Measurements from ENCODE around the gene NDUFV3. TPM values are rescaled to one million over a fixed set of nuclear protein-coding genes. Genes with fewer than 3 reads are reported as not detected.

Gene NDUFV3
- total and polyA plus RNA-seq, 2 of the 13 experiments (the other 11 are each of a cell fraction or from before 2014, with no cell fraction given): 14.2 to 29.6 TPM

DNA sequence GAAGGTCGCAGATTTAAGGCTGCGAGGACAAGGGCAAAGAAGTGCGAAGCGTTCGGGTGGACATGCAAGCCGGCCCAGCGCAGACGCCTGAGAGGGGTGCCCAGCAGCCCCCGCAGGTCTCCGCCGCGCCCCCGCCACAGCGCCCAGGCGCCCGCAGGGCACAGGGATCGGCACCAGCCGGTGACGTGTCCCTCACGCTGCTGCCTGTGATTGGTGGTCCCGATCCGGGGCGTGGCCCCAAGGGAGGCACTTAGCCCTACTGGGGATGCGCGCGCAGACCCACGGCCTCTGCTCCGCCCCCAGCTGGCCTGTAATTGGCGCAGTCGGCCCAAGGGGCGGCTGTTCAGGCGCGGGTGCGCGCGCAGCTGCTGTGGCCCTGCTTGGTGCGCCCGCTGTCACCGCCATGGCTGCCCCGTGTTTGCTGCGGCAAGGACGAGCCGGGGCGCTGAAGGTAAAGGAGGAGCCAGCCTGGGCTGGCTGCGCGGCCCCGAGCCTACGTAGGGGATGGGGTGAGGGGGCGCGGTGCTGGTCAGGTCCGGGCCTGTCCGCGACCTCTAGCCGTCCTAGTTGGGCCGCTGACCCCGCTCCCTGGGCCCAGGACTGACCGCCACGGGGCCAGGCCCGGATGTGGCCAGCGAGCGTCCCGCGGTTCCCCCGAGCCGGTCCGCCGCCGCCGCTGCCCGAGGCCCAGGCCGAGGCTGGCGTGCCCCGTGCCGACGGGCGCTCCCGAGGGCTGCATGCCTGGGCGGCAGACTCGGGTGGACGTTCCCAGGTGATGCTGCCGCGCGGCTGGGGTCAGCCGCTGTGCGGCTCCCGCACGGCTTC is at the start of gene NDUFV3 (continued):
- 0 out of 2 replicates have a peak, but pooled peaks have one; percentile 4 for TF ChIP-seq CHCHD3 (CRISPR knock-in tag; IDR thresholded peaks at IDR 0.05)
- TF ChIP-seq CENPX (CRISPR knock-in tag; IDR thresholded peaks at IDR 0.05): no peak
- TF ChIP-seq DPF2 (CRISPR knock-in tag; IDR thresholded peaks at IDR 0.05; ENCODE audit: borderline replicate concordance, low read depth): no peak
- peak; percentile 90 for TF ChIP-seq BRD4 (CRISPR knock-in tag; IDR thresholded peaks at IDR 0.05)
- TF ChIP-seq MBNL3 (CRISPR knock-in tag; conservative IDR thresholded peaks at IDR 0.05): no peak
- no peak; the same call in 1 of the 2 replicates for TF ChIP-seq ZNF101 (CRISPR knock-in tag; IDR thresholded peaks at IDR 0.05; ENCODE audit: borderline replicate concordance, low read depth)
- no peak for TF ChIP-seq ZFP36L2 (CRISPR knock-in tag; IDR thresholded peaks at IDR 0.05)
- no peak for TF ChIP-seq TOE1 (CRISPR knock-in tag; IDR thresholded peaks at IDR 0.05)
- TF ChIP-seq ZNF232 (CRISPR knock-in tag; IDR thresholded peaks at IDR 0.05; ENCODE audit: borderline replicate concordance): peak; percentile 62; the same call in 1 of the 2 replicates
- TF ChIP-seq ZNF629 (CRISPR knock-in tag; conservative IDR thresholded peaks at IDR 0.05): no peak
- TF ChIP-seq KMT2B (CRISPR knock-in tag; IDR thresholded peaks at IDR 0.05): peak; percentile 60; the same call in 1 of the 2 replicates
- peak; percentile 2; the same call in 1 of the 2 replicates for TF ChIP-seq NFKBIZ (CRISPR knock-in tag; IDR thresholded peaks at IDR 0.05)
- no peak for TF ChIP-seq ZNF264 (CRISPR knock-in tag; IDR thresholded peaks at IDR 0.05)
- peak; percentile 48 for TF ChIP-seq MED1 (CRISPR knock-in tag; IDR thresholded peaks at IDR 0.05)
- TF ChIP-seq ZNF451 (CRISPR knock-in tag; IDR thresholded peaks at IDR 0.05): peak; percentile 91
- peak; percentile 59; the same call in 1 of the 2 replicates for TF ChIP-seq ZSCAN22 (CRISPR knock-in tag; IDR thresholded peaks at IDR 0.05)
- TF ChIP-seq SMAD3 (CRISPR knock-in tag; IDR thresholded peaks at IDR 0.05): peak; percentile 40; the same call in 1 of the 2 replicates
- TF ChIP-seq ZNF318 (CRISPR knock-in tag; IDR thresholded peaks at IDR 0.05): no peak
- TF ChIP-seq TBL1XR1 (IDR thresholded peaks at IDR 0.05; ENCODE audit: borderline replicate concordance, low read length, partially characterized antibody): peak; percentile 61
- peak; percentile 66; the same call in 1 of the 2 replicates for TF ChIP-seq ZNF607 (CRISPR knock-in tag; IDR thresholded peaks at IDR 0.05; ENCODE audit: borderline replicate concordance)
- TF ChIP-seq FOXP1 (IDR thresholded peaks at IDR 0.05): no peak
- no peak for TF ChIP-seq FOXP1 (CRISPR knock-in tag; IDR thresholded peaks at IDR 0.05)
- TF ChIP-seq, protein P1, sequence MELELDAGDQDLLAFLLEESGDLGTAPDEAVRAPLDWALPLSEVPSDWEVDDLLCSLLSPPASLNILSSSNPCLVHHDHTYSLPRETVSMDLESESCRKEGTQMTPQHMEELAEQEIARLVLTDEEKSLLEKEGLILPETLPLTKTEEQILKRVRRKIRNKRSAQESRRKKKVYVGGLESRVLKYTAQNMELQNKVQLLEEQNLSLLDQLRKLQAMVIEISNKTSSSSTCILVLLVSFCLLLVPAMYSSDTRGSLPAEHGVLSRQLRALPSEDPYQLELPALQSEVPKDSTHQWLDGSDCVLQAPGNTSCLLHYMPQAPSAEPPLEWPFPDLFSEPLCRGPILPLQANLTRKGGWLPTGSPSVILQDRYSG (CRISPR knock-in tag; IDR thresholded peaks at IDR 0.05): peak; percentile 39; the same call in 1 of the 2 replicates
